ENCODE data around the gene FBXL13.

GRCh38 chr7:102897211-102897631, 177.4 kb downstream of the FBXL13 start:
- TF ChIP-seq EZH2 (IDR thresholded peaks at IDR 0.05; ENCODE audit: borderline replicate concordance, low read length), result no peak
- TF ChIP-seq, protein P1, sequence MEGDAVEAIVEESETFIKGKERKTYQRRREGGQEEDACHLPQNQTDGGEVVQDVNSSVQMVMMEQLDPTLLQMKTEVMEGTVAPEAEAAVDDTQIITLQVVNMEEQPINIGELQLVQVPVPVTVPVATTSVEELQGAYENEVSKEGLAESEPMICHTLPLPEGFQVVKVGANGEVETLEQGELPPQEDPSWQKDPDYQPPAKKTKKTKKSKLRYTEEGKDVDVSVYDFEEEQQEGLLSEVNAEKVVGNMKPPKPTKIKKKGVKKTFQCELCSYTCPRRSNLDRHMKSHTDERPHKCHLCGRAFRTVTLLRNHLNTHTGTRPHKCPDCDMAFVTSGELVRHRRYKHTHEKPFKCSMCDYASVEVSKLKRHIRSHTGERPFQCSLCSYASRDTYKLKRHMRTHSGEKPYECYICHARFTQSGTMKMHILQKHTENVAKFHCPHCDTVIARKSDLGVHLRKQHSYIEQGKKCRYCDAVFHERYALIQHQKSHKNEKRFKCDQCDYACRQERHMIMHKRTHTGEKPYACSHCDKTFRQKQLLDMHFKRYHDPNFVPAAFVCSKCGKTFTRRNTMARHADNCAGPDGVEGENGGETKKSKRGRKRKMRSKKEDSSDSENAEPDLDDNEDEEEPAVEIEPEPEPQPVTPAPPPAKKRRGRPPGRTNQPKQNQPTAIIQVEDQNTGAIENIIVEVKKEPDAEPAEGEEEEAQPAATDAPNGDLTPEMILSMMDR (conservative IDR thresholded peaks at IDR 0.05 in 1 of 2, IDR thresholded peaks at IDR 0.05 in 1 of 2; ENCODE audit: extremely low read depth in 1 of 2, insufficient read depth in 1 of 2, low read depth in 1 of 2, low read length in 2 of 2), result no peak

All from mammary epithelial cell (primary cell).